Measurements from ENCODE around the gene CDC20.
A peak's percentile ranks its signal among the peaks of the same experiment; 100 is the strongest.

The CDC20 gene

DNA sequence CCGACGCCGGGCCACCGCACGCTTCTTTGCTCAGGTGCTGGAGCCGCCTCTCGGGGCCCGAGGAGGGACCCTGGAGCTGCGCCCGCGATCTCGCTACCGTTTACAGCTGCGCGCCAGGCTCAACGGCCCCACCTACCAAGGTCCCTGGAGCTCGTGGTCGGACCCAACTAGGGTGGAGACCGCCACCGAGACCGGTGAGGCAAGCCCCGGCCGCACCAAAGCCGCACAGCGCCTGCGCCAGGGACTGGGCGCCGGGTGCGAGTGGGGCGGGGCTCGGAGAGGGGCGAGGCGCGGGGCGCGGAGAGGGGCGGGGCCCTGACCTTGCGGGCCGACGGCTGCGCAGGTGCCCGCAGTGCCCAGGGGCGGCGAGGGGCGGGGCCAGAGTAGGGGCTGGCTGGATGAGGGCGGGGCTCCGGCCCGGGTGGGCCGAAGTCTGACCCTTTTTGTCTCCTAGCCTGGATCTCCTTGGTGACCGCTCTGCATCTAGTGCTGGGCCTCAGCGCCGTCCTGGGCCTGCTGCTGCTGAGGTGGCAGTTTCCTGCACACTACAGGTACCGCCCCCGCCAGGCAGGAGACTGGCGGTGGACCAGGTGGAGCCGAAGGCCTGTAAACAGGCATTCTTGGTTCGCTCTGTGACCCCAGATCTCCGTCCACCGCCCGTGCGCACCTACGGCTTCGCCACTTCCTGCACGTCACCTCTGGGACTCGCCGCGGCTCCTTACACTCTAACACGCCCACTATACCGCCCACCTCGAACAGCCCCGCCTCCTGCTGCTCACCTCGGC lies 9.8 kb upstream of the CDC20 start:
- no peaks in the 10 kb centered on the region for H3K79me2 ChIP-seq (ENCODE audit: insufficient read depth, low read length)
- H3K9me3 ChIP-seq (ENCODE audit: low read length): no peaks in the 10 kb centered on the region
- TF ChIP-seq EZH2 (IDR thresholded peaks at IDR 0.05; ENCODE audit: borderline replicate concordance, low read length): no peak
- TF ChIP-seq, protein P1, sequence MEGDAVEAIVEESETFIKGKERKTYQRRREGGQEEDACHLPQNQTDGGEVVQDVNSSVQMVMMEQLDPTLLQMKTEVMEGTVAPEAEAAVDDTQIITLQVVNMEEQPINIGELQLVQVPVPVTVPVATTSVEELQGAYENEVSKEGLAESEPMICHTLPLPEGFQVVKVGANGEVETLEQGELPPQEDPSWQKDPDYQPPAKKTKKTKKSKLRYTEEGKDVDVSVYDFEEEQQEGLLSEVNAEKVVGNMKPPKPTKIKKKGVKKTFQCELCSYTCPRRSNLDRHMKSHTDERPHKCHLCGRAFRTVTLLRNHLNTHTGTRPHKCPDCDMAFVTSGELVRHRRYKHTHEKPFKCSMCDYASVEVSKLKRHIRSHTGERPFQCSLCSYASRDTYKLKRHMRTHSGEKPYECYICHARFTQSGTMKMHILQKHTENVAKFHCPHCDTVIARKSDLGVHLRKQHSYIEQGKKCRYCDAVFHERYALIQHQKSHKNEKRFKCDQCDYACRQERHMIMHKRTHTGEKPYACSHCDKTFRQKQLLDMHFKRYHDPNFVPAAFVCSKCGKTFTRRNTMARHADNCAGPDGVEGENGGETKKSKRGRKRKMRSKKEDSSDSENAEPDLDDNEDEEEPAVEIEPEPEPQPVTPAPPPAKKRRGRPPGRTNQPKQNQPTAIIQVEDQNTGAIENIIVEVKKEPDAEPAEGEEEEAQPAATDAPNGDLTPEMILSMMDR (IDR thresholded peaks at IDR 0.05; ENCODE audit: low read length): no peak
- 0 out of 2 replicates have a peak overlapping the region, but pooled peaks have one; percentile 0 for H2AFZ ChIP-seq (ENCODE audit: low read length)
- H3K9me2 ChIP-seq (ENCODE audit: low read depth, low read length): no peaks in the 10 kb centered on the region
- H3K27me3 ChIP-seq (ENCODE audit: insufficient read depth, low read length): no peaks in the 10 kb centered on the region
- H3F3A ChIP-seq (ENCODE audit: insufficient read depth, low read length): no peaks in the 10 kb centered on the region
- H3K36me3 ChIP-seq (ENCODE audit: insufficient read depth, low read length): no peaks in the 10 kb centered on the region
- H3K4me3 ChIP-seq (ENCODE audit: low read depth, low read length, poor library complexity, severe bottlenecking): peak overlapping the region; percentile 76
- no peaks in the 10 kb centered on the region for H4K20me1 ChIP-seq (ENCODE audit: insufficient read depth, low read length)
- peak overlapping the region; percentile 87 for H3K9ac ChIP-seq (ENCODE audit: low read length)
- peak overlapping the region; percentile 88 for H3K27ac ChIP-seq (ENCODE audit: low read depth, low read length, poor library complexity, severe bottlenecking)
- peak overlapping the region; percentile 98 for H3K4me2 ChIP-seq (ENCODE audit: low read length)
- H3K4me1 ChIP-seq (ENCODE audit: insufficient read depth, low read length, severe bottlenecking): peaks cover 20% of the 10 kb centered on the region

DNA sequence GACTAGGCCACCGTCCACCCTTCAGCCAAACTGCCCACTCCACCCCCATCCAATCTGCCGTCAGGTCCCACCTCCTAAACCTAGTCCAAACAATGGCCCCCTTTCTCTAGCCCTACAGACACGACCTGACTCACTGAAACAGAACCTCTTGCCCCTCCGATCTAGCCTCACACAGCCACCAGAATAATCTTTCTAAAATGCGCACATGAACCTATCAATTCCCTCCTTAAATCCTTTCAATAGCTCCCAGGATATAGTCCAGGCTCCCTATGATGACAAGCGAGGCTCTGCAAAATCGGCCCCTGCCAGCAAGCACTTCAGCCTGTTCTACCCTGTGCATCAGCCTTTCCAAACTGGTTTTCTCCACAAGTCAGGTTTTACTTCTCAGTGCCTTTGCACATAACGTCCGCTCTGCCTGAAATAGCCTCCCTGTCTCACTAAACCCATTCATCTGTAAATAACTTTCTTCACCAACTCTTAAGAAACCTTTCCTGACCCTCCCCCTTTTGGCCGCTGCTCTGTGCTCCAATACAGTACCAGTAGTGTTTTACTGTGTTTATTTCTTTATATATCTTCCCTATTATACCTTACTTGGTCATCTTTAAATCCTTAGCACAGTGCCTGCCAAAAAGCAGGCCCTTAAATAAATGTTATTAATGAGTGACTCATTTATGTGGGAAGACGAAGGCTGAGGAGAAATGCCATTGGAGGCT lies 9.0 kb upstream of the CDC20 start:
- TF ChIP-seq EZH2 (IDR thresholded peaks at IDR 0.05; ENCODE audit: borderline replicate concordance, low read length): no peak
- TF ChIP-seq, protein P1 (IDR thresholded peaks at IDR 0.05; ENCODE audit: low read length): no peak
- Histone ChIP-seq H3K4me1 (ENCODE audit: insufficient read depth, low read length, severe bottlenecking) (peaks cover 20% of the 10 kb centered on the region), H3K9me2 (ENCODE audit: low read depth, low read length) (no peaks in the 10 kb centered on the region), H3K27ac (ENCODE audit: low read depth, low read length, poor library complexity, severe bottlenecking) (peak overlapping the region; percentile 88), H3K4me2 (ENCODE audit: low read length) (peak overlapping the region; percentile 98), H3K9ac (ENCODE audit: low read length) (peak overlapping the region; percentile 87), H3K36me3 (ENCODE audit: insufficient read depth, low read length) (no peaks in the 10 kb centered on the region), H3K4me3 (ENCODE audit: low read depth, low read length, poor library complexity, severe bottlenecking) (peak overlapping the region; percentile 76), H3K79me2 (ENCODE audit: insufficient read depth, low read length) (no peaks in the 10 kb centered on the region), H4K20me1 (ENCODE audit: insufficient read depth, low read length) (no peaks in the 10 kb centered on the region), H2AFZ (ENCODE audit: low read length) (peak overlapping the region; percentile 82; the same call in 1 of the 2 replicates), H3F3A (ENCODE audit: insufficient read depth, low read length) (no peaks in the 10 kb centered on the region), H3K27me3 (ENCODE audit: insufficient read depth, low read length) (no peaks in the 10 kb centered on the region), H3K9me3 (ENCODE audit: low read length) (no peaks in the 10 kb centered on the region)

DNA sequence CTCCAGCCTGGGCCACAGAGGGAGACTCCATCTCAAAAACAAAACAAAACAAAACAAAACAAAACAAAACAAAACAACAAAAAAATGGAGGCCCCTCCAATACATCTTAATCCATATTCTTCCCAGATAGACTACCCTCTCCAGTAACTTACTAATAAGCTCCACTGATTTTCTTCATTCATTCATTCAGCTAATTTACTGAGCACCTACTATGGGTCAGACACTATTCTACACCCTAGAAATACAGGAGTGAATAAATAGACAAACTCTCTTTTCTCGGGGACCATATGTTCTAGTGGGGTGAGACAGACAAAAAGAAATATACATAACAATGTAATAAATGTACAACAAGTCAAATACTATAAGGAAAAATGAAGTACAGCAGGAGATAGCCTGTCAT lies 7.8 kb upstream of the CDC20 start:
- no peak overlapping the region for H3K9ac ChIP-seq (ENCODE audit: low read length)
- H3K4me2 ChIP-seq (ENCODE audit: low read length): no peak overlapping the region
- no peak overlapping the region for H3K27ac ChIP-seq (ENCODE audit: low read depth, low read length, poor library complexity, severe bottlenecking)
- no peaks in the 10 kb centered on the region for H3K27me3 ChIP-seq (ENCODE audit: insufficient read depth, low read length)
- TF ChIP-seq, protein P1 (IDR thresholded peaks at IDR 0.05; ENCODE audit: low read length): no peak
- no peak for TF ChIP-seq EZH2 (IDR thresholded peaks at IDR 0.05; ENCODE audit: borderline replicate concordance, low read length)
- H3K9me3 ChIP-seq (ENCODE audit: low read length): no peaks in the 10 kb centered on the region
- H4K20me1 ChIP-seq (ENCODE audit: insufficient read depth, low read length): no peaks in the 10 kb centered on the region
- H3K9me2 ChIP-seq (ENCODE audit: low read depth, low read length): no peaks in the 10 kb centered on the region
- no peak overlapping the region for H2AFZ ChIP-seq (ENCODE audit: low read length)
- H3K36me3 ChIP-seq (ENCODE audit: insufficient read depth, low read length): no peaks in the 10 kb centered on the region
- peaks cover 20% of the 10 kb centered on the region for H3K4me1 ChIP-seq (ENCODE audit: insufficient read depth, low read length, severe bottlenecking)
- H3K79me2 ChIP-seq (ENCODE audit: insufficient read depth, low read length): no peaks in the 10 kb centered on the region
- no peaks in the 10 kb centered on the region for H3F3A ChIP-seq (ENCODE audit: insufficient read depth, low read length)
- H3K4me3 ChIP-seq (ENCODE audit: low read depth, low read length, poor library complexity, severe bottlenecking): no peak overlapping the region

Data from OCI-LY1 (cell line).